ENCODE data around the gene SMAD2. TPM values are rescaled to one million over a fixed set of nuclear protein-coding genes. Genes with fewer than 3 reads are reported as not detected.
"Not testable (repeated sequence)": the region's sequence is repeated elsewhere in the genome, so short reads cannot be mapped to it uniquely, and the experiment has no call there.

The SMAD2 gene
- total RNA-seq, 1 donor = 44.9 TPM

DNA sequence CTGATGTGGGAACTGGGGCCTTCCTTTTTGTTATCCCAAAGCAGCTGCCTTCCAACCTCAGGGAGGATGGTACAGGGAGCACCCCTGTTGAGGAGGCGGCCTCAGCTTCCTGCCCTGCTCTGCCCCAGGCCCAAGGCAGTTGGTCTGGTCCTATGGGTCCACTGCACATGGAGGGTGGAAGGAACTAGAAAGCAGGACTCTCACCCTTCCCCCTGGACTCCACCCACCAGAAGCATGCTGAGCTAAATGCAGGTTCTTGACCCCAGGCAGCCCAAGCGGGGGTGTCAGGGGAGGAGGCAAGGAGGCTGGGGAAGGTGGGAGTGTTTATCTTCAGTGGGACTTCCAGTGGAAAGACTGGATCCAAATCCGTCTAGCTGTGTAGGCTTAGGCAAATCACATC lies 158.5 kb downstream of the SMAD2 start:
- H3K4me3 ChIP-seq (ENCODE audit: insufficient read depth, low read length) = no peak overlapping the region
- no peak overlapping the region for H3K27ac ChIP-seq (ENCODE audit: low read depth, low read length)
- H4K20me1 ChIP-seq (ENCODE audit: insufficient read depth, low read length) = no peaks in the 10 kb centered on the region
- no peak overlapping the region for H3K4me2 ChIP-seq (ENCODE audit: insufficient read depth, low read length)
- H3K79me2 ChIP-seq (ENCODE audit: insufficient read depth, low read length) = no peaks in the 10 kb centered on the region
- TF ChIP-seq, protein P1, sequence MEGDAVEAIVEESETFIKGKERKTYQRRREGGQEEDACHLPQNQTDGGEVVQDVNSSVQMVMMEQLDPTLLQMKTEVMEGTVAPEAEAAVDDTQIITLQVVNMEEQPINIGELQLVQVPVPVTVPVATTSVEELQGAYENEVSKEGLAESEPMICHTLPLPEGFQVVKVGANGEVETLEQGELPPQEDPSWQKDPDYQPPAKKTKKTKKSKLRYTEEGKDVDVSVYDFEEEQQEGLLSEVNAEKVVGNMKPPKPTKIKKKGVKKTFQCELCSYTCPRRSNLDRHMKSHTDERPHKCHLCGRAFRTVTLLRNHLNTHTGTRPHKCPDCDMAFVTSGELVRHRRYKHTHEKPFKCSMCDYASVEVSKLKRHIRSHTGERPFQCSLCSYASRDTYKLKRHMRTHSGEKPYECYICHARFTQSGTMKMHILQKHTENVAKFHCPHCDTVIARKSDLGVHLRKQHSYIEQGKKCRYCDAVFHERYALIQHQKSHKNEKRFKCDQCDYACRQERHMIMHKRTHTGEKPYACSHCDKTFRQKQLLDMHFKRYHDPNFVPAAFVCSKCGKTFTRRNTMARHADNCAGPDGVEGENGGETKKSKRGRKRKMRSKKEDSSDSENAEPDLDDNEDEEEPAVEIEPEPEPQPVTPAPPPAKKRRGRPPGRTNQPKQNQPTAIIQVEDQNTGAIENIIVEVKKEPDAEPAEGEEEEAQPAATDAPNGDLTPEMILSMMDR (IDR thresholded peaks at IDR 0.05; ENCODE audit: extremely low read depth, low read depth, low read length) = no peak
- H3K9me3 ChIP-seq (ENCODE audit: low read depth, low read length) = no peaks in the 10 kb centered on the region
- H3K27me3 ChIP-seq (ENCODE audit: insufficient read depth, low read length) = peaks cover 5% of the 10 kb centered on the region
- no peak overlapping the region for H2AFZ ChIP-seq (ENCODE audit: low read length)
- no peak for DNase-seq (ENCODE audit: insufficient read length, low spot score, missing footprints)
- H3K4me1 ChIP-seq (ENCODE audit: insufficient read depth, low read length) = no peaks in the 10 kb centered on the region
- no peaks in the 10 kb centered on the region for H3K36me3 ChIP-seq (ENCODE audit: insufficient read depth, low read length)

DNA sequence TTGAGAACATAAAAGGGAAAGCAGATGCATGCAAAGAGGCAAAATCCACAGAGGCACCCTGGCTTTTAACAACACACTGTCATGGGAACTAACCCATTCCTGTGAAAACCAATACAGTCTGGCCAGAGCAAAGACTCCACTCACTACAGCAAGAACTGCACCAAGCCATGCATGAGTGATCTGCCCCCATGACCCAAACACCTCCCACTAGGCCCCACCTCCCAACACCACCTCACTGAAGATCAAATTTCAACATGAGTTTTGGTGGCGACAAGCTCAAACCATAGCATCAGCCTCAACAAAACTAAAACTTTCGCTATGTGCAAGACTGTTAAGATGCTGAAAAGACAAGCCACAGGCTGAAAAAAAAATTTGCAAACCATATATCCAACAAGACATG lies 162.8 kb downstream of the SMAD2 start:
- TF ChIP-seq, protein P1 (IDR thresholded peaks at IDR 0.05; ENCODE audit: extremely low read depth, low read depth, low read length) = no peak
- H2AFZ ChIP-seq (ENCODE audit: low read length) = no peak overlapping the region
- no peak for DNase-seq (ENCODE audit: insufficient read length, low spot score, missing footprints)
- H3K36me3 ChIP-seq (ENCODE audit: insufficient read depth, low read length) = no peaks in the 10 kb centered on the region
- H3K4me2 ChIP-seq (ENCODE audit: insufficient read depth, low read length) = no peak overlapping the region
- no peak overlapping the region for H3K4me3 ChIP-seq (ENCODE audit: insufficient read depth, low read length)
- no peaks in the 10 kb centered on the region for H3K79me2 ChIP-seq (ENCODE audit: insufficient read depth, low read length)
- no peaks in the 10 kb centered on the region for H4K20me1 ChIP-seq (ENCODE audit: insufficient read depth, low read length)
- no peaks in the 10 kb centered on the region for H3K27me3 ChIP-seq (ENCODE audit: insufficient read depth, low read length)
- H3K4me1 ChIP-seq (ENCODE audit: insufficient read depth, low read length) = no peaks in the 10 kb centered on the region
- no peak overlapping the region for H3K27ac ChIP-seq (ENCODE audit: low read depth, low read length)
- H3K9me3 ChIP-seq (ENCODE audit: low read depth, low read length) = no peaks in the 10 kb centered on the region

DNA sequence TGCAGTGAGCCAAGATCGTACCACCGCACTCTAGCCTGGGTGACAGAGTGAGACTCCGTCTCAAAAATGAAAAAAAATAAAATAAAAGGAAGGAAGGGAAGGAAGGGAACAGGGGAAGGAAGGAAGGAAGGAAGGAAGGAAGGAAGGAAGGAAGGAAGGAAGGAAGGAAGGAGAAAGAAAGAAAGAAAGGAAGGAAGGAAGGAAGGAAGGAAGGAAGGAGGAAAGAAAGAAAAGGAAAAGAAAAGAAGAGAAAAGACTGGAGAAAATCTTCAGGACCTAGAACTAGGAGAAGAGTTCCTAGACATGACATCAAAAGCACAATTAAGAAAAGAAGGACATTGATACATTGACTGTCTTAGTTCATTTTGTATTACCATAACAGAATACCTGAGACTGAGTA lies 163.3 kb downstream of the SMAD2 start:
- not testable (repeated sequence) for H2AFZ ChIP-seq (ENCODE audit: low read length); H3K4me1 ChIP-seq (ENCODE audit: insufficient read depth, low read length); DNase-seq (ENCODE audit: insufficient read length, low spot score, missing footprints); H3K36me3 ChIP-seq (ENCODE audit: insufficient read depth, low read length); H4K20me1 ChIP-seq (ENCODE audit: insufficient read depth, low read length); H3K27ac ChIP-seq (ENCODE audit: low read depth, low read length); H3K9me3 ChIP-seq (ENCODE audit: low read depth, low read length); H3K27me3 ChIP-seq (ENCODE audit: insufficient read depth, low read length); H3K4me3 ChIP-seq (ENCODE audit: insufficient read depth, low read length); H3K4me2 ChIP-seq (ENCODE audit: insufficient read depth, low read length); H3K79me2 ChIP-seq (ENCODE audit: insufficient read depth, low read length)

Small RNA genes lying within 50 kb of the gene (small RNA-seq; reads per million reads assigned to genes)
- gene AC120349.2 (not detected), gene MTCO2P2 (not detected)
